GM23338 (cell line): ENCODE data around the gene ANKMY2. TPM values are rescaled to one million over a fixed set of nuclear protein-coding genes. Genes with fewer than 3 reads are reported as not detected.
A peak's percentile ranks its signal among the peaks of the same experiment; 100 is the strongest.

Source experiments
- ATAC-seq: fragments of 200-7000 bp; cut with Tn5 transposase; 3 replicates; pipeline ENCODE4 v1.9.1; 2020
- DNase-seq: peaks from one replicate; pipeline ENCODE4 v3.0.0-alpha.2; 2015; ENCODE audit warnings: low spot score
- H2AFZ ChIP-seq: fragments of 200-600 bp; sonication (generic); 2 replicates; pipeline ENCODE4 v1.8.0; 2016; ENCODE audit warnings: antibody characterized with exemption, mild to moderate bottlenecking, moderate library complexity
- H3F3A ChIP-seq: fragments of 200-600 bp; sonication (generic); replicated peaks from 2 replicates; pipeline ENCODE4 v1.8.0; 2017; ENCODE audit warnings: antibody characterized with exemption, mixed run types, low read depth
- H3K27ac ChIP-seq: fragments of 200-600 bp; sonication (generic); 2 replicates; pipeline ENCODE4 v1.6.1; 2016; ENCODE audit warnings: low read depth
- H3K27me3 ChIP-seq: fragments of 200-600 bp; sonication (generic); 2 replicates; pipeline ENCODE4 v1.8.0; 2016; ENCODE audit warnings: mild to moderate bottlenecking, mixed run types, moderate library complexity; ENCODE audit not compliant: insufficient read depth
- H3K36me3 ChIP-seq: fragments of 200-600 bp; sonication (generic); 2 replicates; pipeline ENCODE4 v1.8.0; 2016; ENCODE audit warnings: mild to moderate bottlenecking; ENCODE audit not compliant: insufficient read depth
- H3K4me1 ChIP-seq: fragments of 200-600 bp; sonication (generic); 2 replicates; pipeline ENCODE4 v1.8.0; 2016; ENCODE audit warnings: mild to moderate bottlenecking, moderate library complexity; ENCODE audit not compliant: insufficient read depth
- H3K4me2 ChIP-seq: fragments of 200-600 bp; sonication (generic); 2 replicates; pipeline ENCODE4 v1.7.1; 2017; ENCODE audit warnings: mixed run types
- H3K4me3 ChIP-seq: fragments of 200-600 bp; sonication (generic); 2 replicates; pipeline ENCODE4 v1.6.1; 2016; ENCODE audit warnings: mixed run types
- H3K79me2 ChIP-seq: fragments of 200-600 bp; sonication (generic); replicated peaks from 2 replicates; pipeline ENCODE4 v1.8.0; 2017; ENCODE audit warnings: mild to moderate bottlenecking; ENCODE audit not compliant: insufficient read depth
- H3K9me2 ChIP-seq: fragments of 200-600 bp; sonication (generic); 2 replicates; pipeline ENCODE4 v1.8.0; 2017; ENCODE audit not compliant: insufficient read depth
- H4K20me1 ChIP-seq: fragments of 200-600 bp; sonication (generic); replicated peaks from 2 replicates; pipeline ENCODE4 v1.8.0; 2017; ENCODE audit warnings: mild to moderate bottlenecking; ENCODE audit not compliant: insufficient read depth
- H3K27ac Mint-ChIP-seq: 2 replicates; pipeline ENCODE4 v1.8.0; 2020; ENCODE audit warnings: inconsistent platforms, mild to moderate bottlenecking, moderate library complexity, mixed read lengths
- H3K27me3 Mint-ChIP-seq: 3 replicates; pipeline ENCODE4 v1.8.0; 2022; ENCODE audit warnings: low read depth, mild to moderate bottlenecking, moderate library complexity, mixed read lengths, inconsistent platforms; ENCODE audit not compliant: insufficient read depth, poor library complexity
- H3K36me3 Mint-ChIP-seq: 3 replicates; pipeline ENCODE4 v1.8.0; 2021; ENCODE audit warnings: low read depth, mild to moderate bottlenecking, inconsistent platforms, moderate library complexity, mixed read lengths
- H3K4me1 Mint-ChIP-seq: 3 replicates; pipeline ENCODE4 v1.8.0; 2020; ENCODE audit warnings: mild to moderate bottlenecking, inconsistent platforms, mixed read lengths
- H3K4me3 Mint-ChIP-seq: 3 replicates; pipeline ENCODE4 v1.8.0; 2021; ENCODE audit warnings: moderate library complexity, mild to moderate bottlenecking, inconsistent platforms, mixed read lengths
- H3K9me3 Mint-ChIP-seq: 3 replicates; pipeline ENCODE4 v1.8.0; 2020; ENCODE audit warnings: moderate library complexity, mild to moderate bottlenecking, inconsistent platforms, mixed read lengths
- CREB1 ChIP-seq: fragments of 250-450 bp; sonication (Bioruptor Pico); IDR thresholded peaks from 2 replicates; pipeline ENCODE4 v1.5.0; 2020; ENCODE audit warnings: low read depth, mild to moderate bottlenecking, moderate library complexity
- EZH2 ChIP-seq: fragments of 200-600 bp; sonication (generic); IDR thresholded peaks from one replicate; pipeline ENCODE4 v1.8.0; 2017; ENCODE audit warnings: antibody characterized with exemption, mild to moderate bottlenecking, low read depth; ENCODE audit not compliant: unreplicated experiment
- EZH2phosphoT487 ChIP-seq: fragments of 200-600 bp; sonication (generic); IDR thresholded peaks from one replicate; pipeline ENCODE4 v1.8.1; 2018; ENCODE audit warnings: antibody characterized with exemption; ENCODE audit not compliant: unreplicated experiment
- JUNB ChIP-seq: IDR thresholded peaks from one replicate; pipeline ENCODE4 v1.6.1; 2016; ENCODE audit warnings: antibody characterized with exemption; ENCODE audit not compliant: unreplicated experiment
- NANOG ChIP-seq: IDR thresholded peaks from 2 replicates; pipeline ENCODE4 v1.6.1; 2016; ENCODE audit warnings: antibody characterized with exemption, borderline replicate concordance
- POLR2AphosphoS5 ChIP-seq: IDR thresholded peaks from 2 replicates; pipeline ENCODE4 v1.6.1; 2016; ENCODE audit warnings: antibody characterized with exemption, low read depth
- REST ChIP-seq: IDR thresholded peaks from one replicate; pipeline ENCODE4 v1.6.1; 2018; ENCODE audit warnings: antibody characterized with exemption; ENCODE audit not compliant: unreplicated experiment
- STAT1 ChIP-seq: IDR thresholded peaks from one replicate; pipeline ENCODE4 v1.6.1; 2016; ENCODE audit warnings: antibody characterized with exemption; ENCODE audit not compliant: unreplicated experiment
- polyA plus RNA-seq: library from polyadenylated mRNA; unstranded; fragments of >200 nt; fragmentation: Nextera tagmentation; extraction: Ambion mirVana; gene quantifications from 2 replicates; pipeline ENCODE4 v1.2.1, GENCODE V29; 2016
- total RNA-seq: library from RNA; depleted of rRNA; stranded (reverse); fragments of >200 nt; shearing (Covaris generic); gene quantifications from 2 replicates; pipeline ENCODE4 v1.2.3, GENCODE V29; 2014
- TF ChIP-seq, protein P1 (sequence below), 2 experiments: fragments of 200-600 bp in 1 of 2; sonication (generic) in 1 of 2; conservative IDR thresholded peaks; 2 replicates each; pipeline versions ENCODE4 v1.5.1 to v1.6.1; 2016 to 2017; ENCODE audit warnings: antibody characterized with exemption in 2 of 2, low read depth in 2 of 2, mild to moderate bottlenecking in 2 of 2, moderate library complexity in 1 of 2
- TF ChIP-seq, protein P2 (sequence below): fragments of 250-450 bp; sonication (Bioruptor Pico); IDR thresholded peaks from 2 replicates; pipeline ENCODE4 v1.5.0; 2020; ENCODE audit warnings: mild to moderate bottlenecking, moderate library complexity

The ANKMY2 gene
- total and polyA plus RNA-seq, 2 experiments from 2014 or later: 4.4 to 9.5 TPM

GRCh38 chr7:16558761-16559302 is 86.7 kb downstream of the ANKMY2 start:
- H3K36me3 ChIP-seq: no peaks in the 10 kb centered on the region
- no peaks in the 10 kb centered on the region for H3F3A ChIP-seq
- Mint-ChIP-seq H3K4me3 (no peak overlapping the region), H3K27ac (no peak overlapping the region), H3K27me3 (no peaks in the 10 kb centered on the region), H3K36me3 (no peaks in the 10 kb centered on the region), H3K4me1 (0 out of 3 replicates have a peak, but pooled peaks cover 4% of the 10 kb centered on the region), H3K9me3 (no peaks in the 10 kb centered on the region)
- H3K9me2 ChIP-seq: no peaks in the 10 kb centered on the region
- H3K4me2 ChIP-seq: no peak overlapping the region
- H3K27ac ChIP-seq: no peak overlapping the region
- ATAC-seq: no peak
- no peak for DNase-seq
- H3K79me2 ChIP-seq: no peaks in the 10 kb centered on the region
- no peak overlapping the region for H3K4me3 ChIP-seq
- no peaks in the 10 kb centered on the region for H3K27me3 ChIP-seq
- TF ChIP-seq EZH2phosphoT487: no peak
- no peak for TF ChIP-seq STAT1
- no peak for TF ChIP-seq NANOG
- no peak for TF ChIP-seq JUNB
- no peak for TF ChIP-seq EZH2
- TF ChIP-seq, protein P1, sequence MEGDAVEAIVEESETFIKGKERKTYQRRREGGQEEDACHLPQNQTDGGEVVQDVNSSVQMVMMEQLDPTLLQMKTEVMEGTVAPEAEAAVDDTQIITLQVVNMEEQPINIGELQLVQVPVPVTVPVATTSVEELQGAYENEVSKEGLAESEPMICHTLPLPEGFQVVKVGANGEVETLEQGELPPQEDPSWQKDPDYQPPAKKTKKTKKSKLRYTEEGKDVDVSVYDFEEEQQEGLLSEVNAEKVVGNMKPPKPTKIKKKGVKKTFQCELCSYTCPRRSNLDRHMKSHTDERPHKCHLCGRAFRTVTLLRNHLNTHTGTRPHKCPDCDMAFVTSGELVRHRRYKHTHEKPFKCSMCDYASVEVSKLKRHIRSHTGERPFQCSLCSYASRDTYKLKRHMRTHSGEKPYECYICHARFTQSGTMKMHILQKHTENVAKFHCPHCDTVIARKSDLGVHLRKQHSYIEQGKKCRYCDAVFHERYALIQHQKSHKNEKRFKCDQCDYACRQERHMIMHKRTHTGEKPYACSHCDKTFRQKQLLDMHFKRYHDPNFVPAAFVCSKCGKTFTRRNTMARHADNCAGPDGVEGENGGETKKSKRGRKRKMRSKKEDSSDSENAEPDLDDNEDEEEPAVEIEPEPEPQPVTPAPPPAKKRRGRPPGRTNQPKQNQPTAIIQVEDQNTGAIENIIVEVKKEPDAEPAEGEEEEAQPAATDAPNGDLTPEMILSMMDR (conservative IDR thresholded peaks at IDR 0.05; ENCODE audit: low read depth in 2 of 2): no peak
- no peak overlapping the region for H2AFZ ChIP-seq
- H3K4me1 ChIP-seq: no peaks in the 10 kb centered on the region
- no peaks in the 10 kb centered on the region for H4K20me1 ChIP-seq

- H3K4me1 ChIP-seq: no peaks in the 10 kb centered on the region
- no peak overlapping the region for H3K4me3 ChIP-seq
- no peak overlapping the region for H3K27ac Mint-ChIP-seq
- H3K9me2 ChIP-seq: no peaks in the 10 kb centered on the region
- DNase-seq: no peak
- no peaks in the 10 kb centered on the region for H3K9me3 Mint-ChIP-seq
- H3F3A ChIP-seq: no peaks in the 10 kb centered on the region
- H3K27me3 Mint-ChIP-seq: no peaks in the 10 kb centered on the region
- no peak overlapping the region for H3K4me3 Mint-ChIP-seq
- H4K20me1 ChIP-seq: no peaks in the 10 kb centered on the region
- no peak overlapping the region for H3K4me2 ChIP-seq
- H3K79me2 ChIP-seq: no peaks in the 10 kb centered on the region
- no peaks in the 10 kb centered on the region for H3K27me3 ChIP-seq
- no peak overlapping the region for H3K27ac ChIP-seq
- H2AFZ ChIP-seq: peak overlapping the region; percentile 52; the same call in 1 of the 2 replicates
- ATAC-seq: no peak
- H3K36me3 Mint-ChIP-seq: no peaks in the 10 kb centered on the region
- H3K36me3 ChIP-seq: no peaks in the 10 kb centered on the region
- 0 out of 3 replicates have a peak, but pooled peaks cover under 1% of the 10 kb centered on the region for H3K4me1 Mint-ChIP-seq
- TF ChIP-seq NANOG (no peak), REST (no peak), POLR2AphosphoS5 (no peak), CREB1 (no peak), EZH2phosphoT487 (no peak)
- TF ChIP-seq, protein P2, sequence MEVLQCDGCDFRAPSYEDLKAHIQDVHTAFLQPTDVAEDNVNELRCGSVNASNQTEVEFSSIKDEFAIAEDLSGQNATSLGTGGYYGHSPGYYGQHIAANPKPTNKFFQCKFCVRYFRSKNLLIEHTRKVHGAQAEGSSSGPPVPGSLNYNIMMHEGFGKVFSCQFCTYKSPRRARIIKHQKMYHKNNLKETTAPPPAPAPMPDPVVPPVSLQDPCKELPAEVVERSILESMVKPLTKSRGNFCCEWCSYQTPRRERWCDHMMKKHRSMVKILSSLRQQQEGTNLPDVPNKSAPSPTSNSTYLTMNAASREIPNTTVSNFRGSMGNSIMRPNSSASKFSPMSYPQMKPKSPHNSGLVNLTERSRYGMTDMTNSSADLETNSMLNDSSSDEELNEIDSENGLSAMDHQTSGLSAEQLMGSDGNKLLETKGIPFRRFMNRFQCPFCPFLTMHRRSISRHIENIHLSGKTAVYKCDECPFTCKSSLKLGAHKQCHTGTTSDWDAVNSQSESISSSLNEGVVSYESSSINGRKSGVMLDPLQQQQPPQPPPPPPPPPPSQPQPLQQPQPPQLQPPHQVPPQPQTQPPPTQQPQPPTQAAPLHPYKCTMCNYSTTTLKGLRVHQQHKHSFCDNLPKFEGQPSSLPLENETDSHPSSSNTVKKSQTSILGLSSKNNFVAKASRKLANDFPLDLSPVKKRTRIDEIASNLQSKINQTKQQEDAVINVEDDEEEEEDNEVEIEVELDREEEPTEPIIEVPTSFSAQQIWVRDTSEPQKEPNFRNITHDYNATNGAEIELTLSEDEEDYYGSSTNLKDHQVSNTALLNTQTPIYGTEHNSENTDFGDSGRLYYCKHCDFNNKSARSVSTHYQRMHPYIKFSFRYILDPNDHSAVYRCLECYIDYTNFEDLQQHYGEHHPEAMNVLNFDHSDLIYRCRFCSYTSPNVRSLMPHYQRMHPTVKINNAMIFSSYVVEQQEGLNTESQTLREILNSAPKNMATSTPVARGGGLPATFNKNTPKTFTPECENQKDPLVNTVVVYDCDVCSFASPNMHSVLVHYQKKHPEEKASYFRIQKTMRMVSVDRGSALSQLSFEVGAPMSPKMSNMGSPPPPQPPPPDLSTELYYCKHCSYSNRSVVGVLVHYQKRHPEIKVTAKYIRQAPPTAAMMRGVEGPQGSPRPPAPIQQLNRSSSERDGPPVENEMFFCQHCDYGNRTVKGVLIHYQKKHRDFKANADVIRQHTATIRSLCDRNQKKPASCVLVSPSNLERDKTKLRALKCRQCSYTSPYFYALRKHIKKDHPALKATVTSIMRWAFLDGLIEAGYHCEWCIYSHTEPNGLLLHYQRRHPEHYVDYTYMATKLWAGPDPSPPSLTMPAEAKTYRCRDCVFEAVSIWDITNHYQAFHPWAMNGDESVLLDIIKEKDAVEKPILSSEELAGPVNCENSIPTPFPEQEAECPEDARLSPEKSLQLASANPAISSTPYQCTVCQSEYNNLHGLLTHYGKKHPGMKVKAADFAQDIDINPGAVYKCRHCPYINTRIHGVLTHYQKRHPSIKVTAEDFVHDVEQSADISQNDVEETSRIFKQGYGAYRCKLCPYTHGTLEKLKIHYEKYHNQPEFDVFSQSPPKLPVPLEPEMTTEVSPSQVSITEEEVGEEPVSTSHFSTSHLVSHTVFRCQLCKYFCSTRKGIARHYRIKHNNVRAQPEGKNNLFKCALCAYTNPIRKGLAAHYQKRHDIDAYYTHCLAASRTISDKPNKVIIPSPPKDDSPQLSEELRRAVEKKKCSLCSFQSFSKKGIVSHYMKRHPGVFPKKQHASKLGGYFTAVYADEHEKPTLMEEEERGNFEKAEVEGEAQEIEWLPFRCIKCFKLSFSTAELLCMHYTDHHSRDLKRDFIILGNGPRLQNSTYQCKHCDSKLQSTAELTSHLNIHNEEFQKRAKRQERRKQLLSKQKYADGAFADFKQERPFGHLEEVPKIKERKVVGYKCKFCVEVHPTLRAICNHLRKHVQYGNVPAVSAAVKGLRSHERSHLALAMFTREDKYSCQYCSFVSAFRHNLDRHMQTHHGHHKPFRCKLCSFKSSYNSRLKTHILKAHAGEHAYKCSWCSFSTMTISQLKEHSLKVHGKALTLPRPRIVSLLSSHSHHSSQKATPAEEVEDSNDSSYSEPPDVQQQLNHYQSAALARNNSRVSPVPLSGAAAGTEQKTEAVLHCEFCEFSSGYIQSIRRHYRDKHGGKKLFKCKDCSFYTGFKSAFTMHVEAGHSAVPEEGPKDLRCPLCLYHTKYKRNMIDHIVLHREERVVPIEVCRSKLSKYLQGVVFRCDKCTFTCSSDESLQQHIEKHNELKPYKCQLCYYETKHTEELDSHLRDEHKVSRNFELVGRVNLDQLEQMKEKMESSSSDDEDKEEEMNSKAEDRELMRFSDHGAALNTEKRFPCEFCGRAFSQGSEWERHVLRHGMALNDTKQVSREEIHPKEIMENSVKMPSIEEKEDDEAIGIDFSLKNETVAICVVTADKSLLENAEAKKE (CRISPR knock-in tag): no peak
Observed at GRCh38 chr7:16556359-16556758, 89.2 kb downstream of the ANKMY2 start.
